ENCODE results near the gene L3MBTL4. TPM values are rescaled to one million over a fixed set of nuclear protein-coding genes. Genes with fewer than 3 reads are reported as not detected.

Gene L3MBTL4
- total RNA-seq, 1 experiment from 2014 or later: not detected

DNA sequence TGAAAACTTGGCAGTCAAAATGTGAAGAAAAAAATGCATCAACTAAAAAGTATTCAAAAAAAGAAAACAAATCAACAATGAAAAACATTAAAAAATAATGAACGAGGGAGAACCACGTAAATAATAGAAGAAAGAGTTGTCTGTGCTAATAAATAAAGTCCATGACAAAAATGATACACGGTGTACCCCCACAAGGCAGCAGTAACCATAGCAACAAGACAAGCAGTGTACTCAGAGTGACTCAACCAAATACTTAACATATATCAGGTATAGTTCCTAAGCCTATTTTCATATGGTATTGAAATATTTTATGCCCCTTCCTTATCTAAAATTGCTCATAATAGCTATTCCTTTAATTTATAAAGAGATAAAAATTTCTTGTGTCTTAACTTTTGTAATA lies 357.1 kb downstream of the L3MBTL4 start:
- Histone ChIP-seq H3K27me3 (replicated peaks; ENCODE audit: insufficient read depth, low read depth, low read length, poor library complexity) (no peaks in the 10 kb centered on the region), H3K4me1 (ENCODE audit: insufficient read depth, low read length, poor library complexity, severe bottlenecking) (no peaks in the 10 kb centered on the region), H3K9me3 (ENCODE audit: low read depth, low read length, poor library complexity, severe bottlenecking) (peaks cover 35% of the 10 kb centered on the region), H3K36me3 (ENCODE audit: insufficient read depth, low read length, poor library complexity, severe bottlenecking) (no peaks in the 10 kb centered on the region), H3K4me3 (ENCODE audit: low read depth, low read length, poor library complexity, severe bottlenecking) (no peak overlapping the region), H3K27ac (ENCODE audit: low read depth, low read length, poor library complexity, severe bottlenecking) (no peak overlapping the region)
- no peak for DNase-seq (ENCODE audit: low spot score)
- no peak for TF ChIP-seq EZH2 (IDR thresholded peaks at IDR 0.05; ENCODE audit: borderline replicate concordance, low read depth, low read length, poor library complexity, severe bottlenecking)
- TF ChIP-seq, protein P1, sequence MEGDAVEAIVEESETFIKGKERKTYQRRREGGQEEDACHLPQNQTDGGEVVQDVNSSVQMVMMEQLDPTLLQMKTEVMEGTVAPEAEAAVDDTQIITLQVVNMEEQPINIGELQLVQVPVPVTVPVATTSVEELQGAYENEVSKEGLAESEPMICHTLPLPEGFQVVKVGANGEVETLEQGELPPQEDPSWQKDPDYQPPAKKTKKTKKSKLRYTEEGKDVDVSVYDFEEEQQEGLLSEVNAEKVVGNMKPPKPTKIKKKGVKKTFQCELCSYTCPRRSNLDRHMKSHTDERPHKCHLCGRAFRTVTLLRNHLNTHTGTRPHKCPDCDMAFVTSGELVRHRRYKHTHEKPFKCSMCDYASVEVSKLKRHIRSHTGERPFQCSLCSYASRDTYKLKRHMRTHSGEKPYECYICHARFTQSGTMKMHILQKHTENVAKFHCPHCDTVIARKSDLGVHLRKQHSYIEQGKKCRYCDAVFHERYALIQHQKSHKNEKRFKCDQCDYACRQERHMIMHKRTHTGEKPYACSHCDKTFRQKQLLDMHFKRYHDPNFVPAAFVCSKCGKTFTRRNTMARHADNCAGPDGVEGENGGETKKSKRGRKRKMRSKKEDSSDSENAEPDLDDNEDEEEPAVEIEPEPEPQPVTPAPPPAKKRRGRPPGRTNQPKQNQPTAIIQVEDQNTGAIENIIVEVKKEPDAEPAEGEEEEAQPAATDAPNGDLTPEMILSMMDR (conservative IDR thresholded peaks at IDR 0.05; ENCODE audit: low read depth, low read length): no peak
- intact Hi-C loops (cut with micrococcal nuclease; ENCODE audit: unreplicated experiment): no loop called here
- POLR2A ChIA-PET (ENCODE audit: low non-redundant PET): no interaction called here
- CTCF ChIA-PET: no interaction called here
- BruUV-seq (replicated peaks): no TSS peak

DNA sequence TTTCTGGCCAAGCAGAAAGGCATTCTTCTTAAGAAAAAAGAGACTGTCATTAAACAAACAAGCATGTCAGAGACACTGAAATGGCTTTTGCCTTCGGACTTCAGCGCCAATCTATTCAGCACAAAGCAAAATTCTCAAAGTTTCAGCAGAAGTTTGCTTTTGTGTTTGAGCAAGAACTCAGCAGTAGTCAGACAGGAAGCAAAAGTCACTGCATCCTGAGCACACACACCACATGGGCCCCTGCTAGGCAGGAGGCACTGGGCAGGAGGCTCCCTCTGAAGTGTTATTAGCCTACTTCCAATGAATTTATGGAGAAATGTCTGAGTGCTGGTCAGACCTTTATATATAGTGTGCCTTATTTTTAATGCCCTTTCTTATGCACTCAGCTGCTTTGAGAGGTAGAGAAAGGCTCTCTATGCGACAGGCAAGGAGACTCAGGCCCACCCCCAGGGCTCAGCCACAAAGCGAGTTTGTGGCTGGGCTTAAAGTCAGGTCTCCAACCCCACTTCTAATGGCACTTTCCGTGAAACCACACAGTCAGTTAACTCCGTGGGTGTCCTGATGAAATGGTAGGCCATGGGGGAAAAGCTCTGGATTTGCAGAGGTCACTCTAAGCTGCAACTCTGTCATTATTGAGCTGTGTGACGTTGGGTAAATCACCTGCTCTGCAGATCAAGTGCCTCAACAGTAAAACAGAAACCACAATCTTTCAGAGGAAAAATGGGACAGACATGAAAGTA lies 358.4 kb downstream of the L3MBTL4 start:
- ChIA-PET CTCF (no interaction called here), POLR2A (ENCODE audit: low non-redundant PET) (no interaction called here)
- Histone ChIP-seq H3K27ac (ENCODE audit: low read depth, low read length, poor library complexity, severe bottlenecking) (no peak overlapping the region), H3K27me3 (replicated peaks; ENCODE audit: insufficient read depth, low read depth, low read length, poor library complexity) (no peaks in the 10 kb centered on the region), H3K4me3 (ENCODE audit: low read depth, low read length, poor library complexity, severe bottlenecking) (no peak overlapping the region), H3K36me3 (ENCODE audit: insufficient read depth, low read length, poor library complexity, severe bottlenecking) (no peaks in the 10 kb centered on the region), H3K4me1 (ENCODE audit: insufficient read depth, low read length, poor library complexity, severe bottlenecking) (no peaks in the 10 kb centered on the region), H3K9me3 (ENCODE audit: low read depth, low read length, poor library complexity, severe bottlenecking) (peaks cover 35% of the 10 kb centered on the region)
- no TSS peak for BruUV-seq (replicated peaks)
- intact Hi-C loops (cut with micrococcal nuclease; ENCODE audit: unreplicated experiment): no loop called here
- no peak for DNase-seq (ENCODE audit: low spot score)
- no peak for TF ChIP-seq EZH2 (IDR thresholded peaks at IDR 0.05; ENCODE audit: borderline replicate concordance, low read depth, low read length, poor library complexity, severe bottlenecking)
- TF ChIP-seq, protein P1 (conservative IDR thresholded peaks at IDR 0.05; ENCODE audit: low read depth, low read length): no peak

DNA sequence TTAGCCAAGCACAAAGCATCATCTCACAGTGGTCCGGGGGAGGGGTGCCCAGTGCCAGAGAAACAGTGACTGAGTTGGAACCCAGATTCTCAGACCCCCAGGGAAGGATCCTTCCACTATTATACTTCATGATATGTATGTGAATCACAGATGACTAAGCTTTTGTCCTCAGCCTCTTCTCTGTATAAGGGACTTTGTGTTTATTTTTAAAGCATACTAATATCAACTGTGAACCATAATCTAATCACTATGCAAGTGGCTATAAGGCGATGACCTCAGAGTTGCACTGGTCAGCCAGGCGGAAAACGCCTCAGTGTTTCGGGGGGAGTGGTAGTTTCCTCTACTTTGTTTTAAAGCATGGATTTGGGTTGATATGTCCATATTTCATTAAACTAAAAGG lies 359.0 kb downstream of the L3MBTL4 start:
- TF ChIP-seq, protein P1 (conservative IDR thresholded peaks at IDR 0.05; ENCODE audit: low read depth, low read length): no peak
- no peak for TF ChIP-seq EZH2 (IDR thresholded peaks at IDR 0.05; ENCODE audit: borderline replicate concordance, low read depth, low read length, poor library complexity, severe bottlenecking)
- Histone ChIP-seq H3K4me1 (ENCODE audit: insufficient read depth, low read length, poor library complexity, severe bottlenecking) (no peaks in the 10 kb centered on the region), H3K27ac (ENCODE audit: low read depth, low read length, poor library complexity, severe bottlenecking) (no peak overlapping the region), H3K4me3 (ENCODE audit: low read depth, low read length, poor library complexity, severe bottlenecking) (no peak overlapping the region), H3K9me3 (ENCODE audit: low read depth, low read length, poor library complexity, severe bottlenecking) (peaks cover 33% of the 10 kb centered on the region), H3K36me3 (ENCODE audit: insufficient read depth, low read length, poor library complexity, severe bottlenecking) (no peaks in the 10 kb centered on the region), H3K27me3 (replicated peaks; ENCODE audit: insufficient read depth, low read depth, low read length, poor library complexity) (no peaks in the 10 kb centered on the region)
- no peak for DNase-seq (ENCODE audit: low spot score)
- POLR2A ChIA-PET (ENCODE audit: low non-redundant PET): no interaction called here
- no TSS peak for BruUV-seq (replicated peaks)
- intact Hi-C loops (cut with micrococcal nuclease; ENCODE audit: unreplicated experiment): no loop called here
- CTCF ChIA-PET: no interaction called here
